ENCODE data around the gene LFNG.
A peak's percentile ranks its signal among the peaks of the same experiment; 100 is the strongest.

LFNG gene

GRCh38 chr7:2483494-2483893 is 36.1 kb upstream of the LFNG start:
- no peak overlapping the region for H3K4me3 ChIP-seq (ENCODE audit: low read depth in 1 of 5, low read length in 5 of 5)
- H3K27me3 ChIP-seq (ENCODE audit: control insufficient read depth in 5 of 5, insufficient read depth in 4 of 5, low read length in 5 of 5): no peaks in the 10 kb centered on the region
- H3K9me3 ChIP-seq (ENCODE audit: control insufficient read depth in 5 of 5, low read length in 5 of 5): peaks cover 0 to 9% (median 7%) of the 10 kb centered on the region in 5 donors
- no peak overlapping the region for H3K9ac ChIP-seq (ENCODE audit: low read length in 5 of 5)
- H3K27ac ChIP-seq (ENCODE audit: low read depth, low read length): no peak overlapping the region
- no peaks in the 10 kb centered on the region for H3K36me3 ChIP-seq (ENCODE audit: control insufficient read depth in 5 of 5, insufficient read depth in 5 of 5, low read length in 5 of 5)
- H3K4me1 ChIP-seq (ENCODE audit: control insufficient read depth in 5 of 5, insufficient read depth in 5 of 5, low read length in 5 of 5): peaks cover 10 to 52% (median 44%) of the 10 kb centered on the region in 5 donors

GRCh38 chr7:2484868-2485267 is 34.7 kb upstream of the LFNG start:
- H3K4me3 ChIP-seq (ENCODE audit: low read depth in 1 of 5, low read length in 5 of 5): no peak overlapping the region
- no peaks in the 10 kb centered on the region for H3K36me3 ChIP-seq (ENCODE audit: control insufficient read depth in 5 of 5, insufficient read depth in 5 of 5, low read length in 5 of 5)
- no peaks in the 10 kb centered on the region for H3K27me3 ChIP-seq (ENCODE audit: control insufficient read depth in 5 of 5, insufficient read depth in 4 of 5, low read length in 5 of 5)
- H3K27ac ChIP-seq (ENCODE audit: low read depth, low read length): no peak overlapping the region
- peaks cover 0 to 9% (median 7%) of the 10 kb centered on the region in 5 donors for H3K9me3 ChIP-seq (ENCODE audit: control insufficient read depth in 5 of 5, low read length in 5 of 5)
- H3K9ac ChIP-seq (ENCODE audit: low read length in 5 of 5): no peak overlapping the region
- peaks cover 10 to 52% (median 44%) of the 10 kb centered on the region in 5 donors for H3K4me1 ChIP-seq (ENCODE audit: control insufficient read depth in 5 of 5, insufficient read depth in 5 of 5, low read length in 5 of 5)

GRCh38 chr7:2487586-2488271 is 31.8 kb upstream of the LFNG start:
- Histone ChIP-seq H3K4me1 (ENCODE audit: control insufficient read depth in 5 of 5, insufficient read depth in 5 of 5, low read length in 5 of 5) (peaks cover 10 to 54% (median 49%) of the 10 kb centered on the region in 5 donors), H3K27me3 (ENCODE audit: control insufficient read depth in 5 of 5, insufficient read depth in 4 of 5, low read length in 5 of 5) (no peaks in the 10 kb centered on the region), H3K4me3 (ENCODE audit: low read depth in 1 of 5, low read length in 5 of 5) (peak overlapping the region in 1 of 5 donors; percentile 22), H3K9ac (ENCODE audit: low read length in 5 of 5) (peak overlapping the region in 1 of 5 donors; percentile 35), H3K27ac (ENCODE audit: low read depth, low read length) (peak overlapping the region; percentile 92), H3K9me3 (ENCODE audit: control insufficient read depth in 5 of 5, low read length in 5 of 5) (peaks cover 0 to 7% (median 7%) of the 10 kb centered on the region in 5 donors), H3K36me3 (ENCODE audit: control insufficient read depth in 5 of 5, insufficient read depth in 5 of 5, low read length in 5 of 5) (no peaks in the 10 kb centered on the region)

- Histone ChIP-seq H3K27ac (ENCODE audit: low read depth, low read length) (peak overlapping the region; percentile 92), H3K9ac (ENCODE audit: low read length in 5 of 5) (peak overlapping the region in 4 of 5 donors; percentile 40 to 62 (median 47)), H3K27me3 (ENCODE audit: control insufficient read depth in 5 of 5, insufficient read depth in 4 of 5, low read length in 5 of 5) (no peaks in the 10 kb centered on the region), H3K36me3 (ENCODE audit: control insufficient read depth in 5 of 5, insufficient read depth in 5 of 5, low read length in 5 of 5) (no peaks in the 10 kb centered on the region), H3K4me3 (ENCODE audit: low read depth in 1 of 5, low read length in 5 of 5) (peak overlapping the region in 1 of 5 donors; percentile 22), H3K9me3 (ENCODE audit: control insufficient read depth in 5 of 5, low read length in 5 of 5) (peaks cover 0 to 3% (median 2%) of the 10 kb centered on the region in 5 donors), H3K4me1 (ENCODE audit: control insufficient read depth in 5 of 5, insufficient read depth in 5 of 5, low read length in 5 of 5) (peaks cover 10 to 60% (median 54%) of the 10 kb centered on the region in 5 donors)
Observed at GRCh38 chr7:2488272-2488645, 31.3 kb upstream of the LFNG start.

GRCh38 chr7:2488681-2489080 is 30.9 kb upstream of the LFNG start:
- H3K4me3 ChIP-seq (ENCODE audit: low read depth in 1 of 5, low read length in 5 of 5): peak overlapping the region in 1 of 5 donors; percentile 22
- peaks cover 12 to 62% (median 59%) of the 10 kb centered on the region in 5 donors for H3K4me1 ChIP-seq (ENCODE audit: control insufficient read depth in 5 of 5, insufficient read depth in 5 of 5, low read length in 5 of 5)
- H3K9ac ChIP-seq (ENCODE audit: low read length in 5 of 5): peak overlapping the region in 4 of 5 donors; percentile 40 to 62 (median 47)
- peak overlapping the region; percentile 92 for H3K27ac ChIP-seq (ENCODE audit: low read depth, low read length)
- no peaks in the 10 kb centered on the region for H3K36me3 ChIP-seq (ENCODE audit: control insufficient read depth in 5 of 5, insufficient read depth in 5 of 5, low read length in 5 of 5)
- no peaks in the 10 kb centered on the region for H3K27me3 ChIP-seq (ENCODE audit: control insufficient read depth in 5 of 5, insufficient read depth in 4 of 5, low read length in 5 of 5)
- H3K9me3 ChIP-seq (ENCODE audit: control insufficient read depth in 5 of 5, low read length in 5 of 5): no peaks in the 10 kb centered on the region

- Histone ChIP-seq H3K4me3 (ENCODE audit: low read depth in 1 of 5, low read length in 5 of 5) (no peak overlapping the region), H3K9ac (ENCODE audit: low read length in 5 of 5) (peak overlapping the region in 1 of 5 donors; percentile 30), H3K36me3 (ENCODE audit: control insufficient read depth in 5 of 5, insufficient read depth in 5 of 5, low read length in 5 of 5) (no peaks in the 10 kb centered on the region), H3K27ac (ENCODE audit: low read depth, low read length) (peak overlapping the region; percentile 92), H3K9me3 (ENCODE audit: control insufficient read depth in 5 of 5, low read length in 5 of 5) (no peaks in the 10 kb centered on the region), H3K4me1 (ENCODE audit: control insufficient read depth in 5 of 5, insufficient read depth in 5 of 5, low read length in 5 of 5) (peaks cover 14 to 64% (median 61%) of the 10 kb centered on the region in 5 donors), H3K27me3 (ENCODE audit: control insufficient read depth in 5 of 5, insufficient read depth in 4 of 5, low read length in 5 of 5) (no peaks in the 10 kb centered on the region)
Observed at GRCh38 chr7:2490181-2490651, 29.4 kb upstream of the LFNG start.

- peaks cover 14 to 62% (median 58%) of the 10 kb centered on the region in 5 donors for H3K4me1 ChIP-seq (ENCODE audit: control insufficient read depth in 5 of 5, insufficient read depth in 5 of 5, low read length in 5 of 5)
- no peaks in the 10 kb centered on the region for H3K36me3 ChIP-seq (ENCODE audit: control insufficient read depth in 5 of 5, insufficient read depth in 5 of 5, low read length in 5 of 5)
- no peaks in the 10 kb centered on the region for H3K27me3 ChIP-seq (ENCODE audit: control insufficient read depth in 5 of 5, insufficient read depth in 4 of 5, low read length in 5 of 5)
Observed at GRCh38 chr7:2492038-2492437, 27.5 kb upstream of the LFNG start.

GRCh38 chr7:2493205-2494164 is 26.1 kb upstream of the LFNG start:
- no peaks in the 10 kb centered on the region for H3K9me3 ChIP-seq (ENCODE audit: control insufficient read depth in 5 of 5, low read length in 5 of 5)
- H3K27me3 ChIP-seq (ENCODE audit: control insufficient read depth in 5 of 5, insufficient read depth in 4 of 5, low read length in 5 of 5): no peaks in the 10 kb centered on the region
- H3K9ac ChIP-seq (ENCODE audit: low read length in 5 of 5): no peak overlapping the region
- peaks cover 5 to 54% (median 52%) of the 10 kb centered on the region in 5 donors for H3K4me1 ChIP-seq (ENCODE audit: control insufficient read depth in 5 of 5, insufficient read depth in 5 of 5, low read length in 5 of 5)
- H3K27ac ChIP-seq (ENCODE audit: low read depth, low read length): no peak overlapping the region
- H3K36me3 ChIP-seq (ENCODE audit: control insufficient read depth in 5 of 5, insufficient read depth in 5 of 5, low read length in 5 of 5): no peaks in the 10 kb centered on the region
- H3K4me3 ChIP-seq (ENCODE audit: low read depth in 1 of 5, low read length in 5 of 5): no peak overlapping the region

More at GRCh38 chr7:2492038-2492437, 27.5 kb upstream of the LFNG start:
- Histone ChIP-seq H3K9me3 (ENCODE audit: control insufficient read depth in 5 of 5, low read length in 5 of 5) (no peaks in the 10 kb centered on the region), H3K9ac (ENCODE audit: low read length in 5 of 5) (no peak overlapping the region), H3K4me3 (ENCODE audit: low read depth in 1 of 5, low read length in 5 of 5) (no peak overlapping the region), H3K27ac (ENCODE audit: low read depth, low read length) (no peak overlapping the region)

- no peak overlapping the region for H3K4me3 ChIP-seq (ENCODE audit: low read depth in 1 of 5, low read length in 5 of 5)
- no peaks in the 10 kb centered on the region for H3K9me3 ChIP-seq (ENCODE audit: control insufficient read depth in 5 of 5, low read length in 5 of 5)
- no peaks in the 10 kb centered on the region for H3K36me3 ChIP-seq (ENCODE audit: control insufficient read depth in 5 of 5, insufficient read depth in 5 of 5, low read length in 5 of 5)
- H3K27ac ChIP-seq (ENCODE audit: low read depth, low read length): no peak overlapping the region
- H3K4me1 ChIP-seq (ENCODE audit: control insufficient read depth in 5 of 5, insufficient read depth in 5 of 5, low read length in 5 of 5): peaks cover 6 to 52% (median 48%) of the 10 kb centered on the region in 5 donors
- H3K9ac ChIP-seq (ENCODE audit: low read length in 5 of 5): no peak overlapping the region
- H3K27me3 ChIP-seq (ENCODE audit: control insufficient read depth in 5 of 5, insufficient read depth in 4 of 5, low read length in 5 of 5): no peaks in the 10 kb centered on the region
Observed at GRCh38 chr7:2494191-2495130, 25.1 kb upstream of the LFNG start.
